Measurements from ENCODE around the gene CLEC4D.

GRCh38 chr12:8553088-8553627, 39.9 kb downstream of the CLEC4D start:
- TF ChIP-seq PAX5 (IDR thresholded peaks at IDR 0.05; ENCODE audit: insufficient read depth, low read length, severe bottlenecking), result no peak
- no peak for TF ChIP-seq SPI1 (IDR thresholded peaks at IDR 0.05; ENCODE audit: low read depth, low read length)
- TF ChIP-seq POLR2A (IDR thresholded peaks at IDR 0.05; ENCODE audit: low read depth, low read length), result no peak
- TF ChIP-seq TAF1 (IDR thresholded peaks at IDR 0.05; ENCODE audit: low read depth, low read length), result no peak
- no peak for TF ChIP-seq POLR2AphosphoS5 (IDR thresholded peaks at IDR 0.05; ENCODE audit: low read depth, low read length)
